ELF-1 (cell line): Measurements from ENCODE around the gene AGXT2.
A peak's percentile ranks its signal among the peaks of the same experiment; 100 is the strongest.
"Not testable (repeated sequence)": the region's sequence is repeated elsewhere in the genome, so short reads cannot be mapped to it uniquely, and the experiment has no call there.

Source experiments
- DNase-seq: peaks from one replicate; pipeline ENCODE4 v3.0.0-alpha.2; 2016; ENCODE audit warnings: low read depth, low spot score

AGXT2 gene

GRCh38 chr5:34971655-34972054 is 76.1 kb downstream of the AGXT2 start:
- not testable (repeated sequence) for DNase-seq

GRCh38 chr5:34970552-34970951 is 77.2 kb downstream of the AGXT2 start:
- no peak for DNase-seq

- no peak for DNase-seq
These were observed 79.5 kb downstream of the AGXT2 start for GRCh38 chr5:34968258-34968657.

- DNase-seq, result no peak
These were observed 80.2 kb downstream of the AGXT2 start for GRCh38 chr5:34967540-34967939.

- no peak for DNase-seq
These were observed 88.4 kb downstream of the AGXT2 start for GRCh38 chr5:34959323-34959722.

- DNase-seq, result peak; percentile 17
These were observed 89.7 kb downstream of the AGXT2 start for GRCh38 chr5:34957857-34958690.

GRCh38 chr5:34957321-34957720 is 90.4 kb downstream of the AGXT2 start:
- DNase-seq, result no peak
